HepG2 (cell line): ENCODE data around the gene LCN2. TPM values are rescaled to one million over a fixed set of nuclear protein-coding genes. Genes with fewer than 3 reads are reported as not detected.

ENCODE experiments used
- AKAP8 ChIP-seq: sonication (generic); formaldehyde crosslinking; IDR thresholded peaks from 2 replicates; pipeline ENCODE4 v1.5.1; 2020; ENCODE audit warnings: mild to moderate bottlenecking, missing genetic modification reagents
- BORCS8-MEF2B ChIP-seq: sonication (generic); formaldehyde crosslinking; IDR thresholded peaks from 2 replicates; pipeline ENCODE4 v1.8.0; 2022; ENCODE audit warnings: mild to moderate bottlenecking, missing genetic modification reagents
- HDAC1 ChIP-seq: sonication (generic); formaldehyde crosslinking; IDR thresholded peaks from 2 replicates; pipeline ENCODE4 v1.5.1; 2020; ENCODE audit warnings: mild to moderate bottlenecking, missing genetic modification reagents
- HMGXB4 ChIP-seq, 2 experiments: sonication (generic) in 1 of 2; formaldehyde crosslinking in 1 of 2; IDR thresholded peaks; 2 replicates each; pipeline versions ENCODE4 v1.4.0 to v1.6.1; 2018 to 2020; ENCODE audit warnings: missing genetic modification reagents in 2 of 2, borderline replicate concordance in 1 of 2, low read depth in 1 of 2, mild to moderate bottlenecking in 1 of 2, missing biosample characterization in 1 of 2
- IRF2 ChIP-seq: IDR thresholded peaks from 2 replicates; pipeline ENCODE4 v1.6.1; 2018; ENCODE audit warnings: missing genetic modification reagents, missing compliant biosample characterization
- KDM5B ChIP-seq: sonication (generic); formaldehyde crosslinking; IDR thresholded peaks from 2 replicates; pipeline ENCODE4 v1.4.0; 2020; ENCODE audit warnings: missing genetic modification reagents, mild to moderate bottlenecking, borderline replicate concordance
- MEIS2 ChIP-seq: sonication (generic); formaldehyde crosslinking; IDR thresholded peaks from 2 replicates; pipeline ENCODE4 v1.9.0; 2021; ENCODE audit warnings: mild to moderate bottlenecking, missing genetic modification reagents
- NCOA1 ChIP-seq: sonication (generic); formaldehyde crosslinking; IDR thresholded peaks from 2 replicates; pipeline ENCODE4 v1.9.0; 2021; ENCODE audit warnings: missing genetic modification reagents
- POLR2G ChIP-seq: fragments of 200-400 bp; formaldehyde crosslinking; IDR thresholded peaks from 2 replicates; pipeline ENCODE4 v1.6.1; 2018; ENCODE audit warnings: mild to moderate bottlenecking, low read depth, low read length, moderate library complexity
- TBP ChIP-seq: sonication (generic); formaldehyde crosslinking; IDR thresholded peaks from 2 replicates; pipeline ENCODE4 v1.5.0; 2020; ENCODE audit warnings: missing genetic modification reagents
- TCF12 ChIP-seq, 2 experiments: fragments of 450-650 bp in 1 of 2; sonication (generic) in 1 of 2; formaldehyde crosslinking in 1 of 2; IDR thresholded peaks; 2 replicates each; pipeline versions ENCODE4 v1.6.1 to v1.8.0; 2017 to 2022; ENCODE audit warnings: antibody characterized with exemption in 1 of 2, mild to moderate bottlenecking in 1 of 2, missing genetic modification reagents in 1 of 2, moderate library complexity in 1 of 2
- TFDP1 ChIP-seq: IDR thresholded peaks from 2 replicates; pipeline ENCODE4 v1.6.1; 2016; ENCODE audit warnings: missing compliant biosample characterization, missing genetic modification reagents, borderline replicate concordance
- ZBTB39 ChIP-seq: sonication (generic); formaldehyde crosslinking; IDR thresholded peaks from 2 replicates; pipeline ENCODE4 v1.5.0; 2020; ENCODE audit warnings: missing genetic modification reagents
- ZFX ChIP-seq: sonication (generic); formaldehyde crosslinking; IDR thresholded peaks from 2 replicates; pipeline ENCODE4 v1.4.0; 2020; ENCODE audit warnings: mild to moderate bottlenecking, low read depth, missing genetic modification reagents, moderate library complexity
- ZMYM4 ChIP-seq: sonication (generic); formaldehyde crosslinking; IDR thresholded peaks from 2 replicates; pipeline ENCODE4 v1.8.1; 2023; ENCODE audit warnings: mild to moderate bottlenecking, missing genetic modification reagents
- ZNF292 ChIP-seq: sonication (generic); formaldehyde crosslinking; IDR thresholded peaks from 2 replicates; pipeline ENCODE4 v1.8.1; 2022; ENCODE audit warnings: mild to moderate bottlenecking, low read depth, missing genetic modification reagents, borderline replicate concordance
- ZNF512B ChIP-seq: sonication (generic); formaldehyde crosslinking; IDR thresholded peaks from 2 replicates; pipeline ENCODE4 v1.5.1; 2020; ENCODE audit warnings: missing genetic modification reagents, mild to moderate bottlenecking, borderline replicate concordance
- ZNF746 ChIP-seq: sonication (generic); formaldehyde crosslinking; IDR thresholded peaks from 2 replicates; pipeline ENCODE4 v1.8.0; 2022; ENCODE audit warnings: mild to moderate bottlenecking, missing genetic modification reagents
- ZNF788 ChIP-seq: sonication (generic); formaldehyde crosslinking; IDR thresholded peaks from 2 replicates; pipeline ENCODE4 v1.5.0; 2020; ENCODE audit warnings: mild to moderate bottlenecking, missing genetic modification reagents, borderline replicate concordance
- polyA plus RNA-seq, 8 experiments: library from polyadenylated mRNA; depleted of rRNA in 3 of 8; stranded (reverse) in 7 of 8; unstranded in 1 of 8; fragments of >200 nt; fragmentation: Illumina TruSeq in 4 of 8; extraction: Trizol in 4 of 8; gene quantifications; 2 replicates each; pipeline versions ENCODE4 v1.2.1 to v1.2.3, GENCODE V29; 2011 to 2016; ENCODE audit warnings: low read depth in 4 of 8, missing spikeins in 1 of 8, mixed read lengths in 1 of 8; ENCODE audit not compliant: insufficient read depth in 1 of 8
- total RNA-seq, 5 experiments: library from RNA; depleted of rRNA; stranded (reverse); fragments of >200 nt; fragmentation: Illumina TruSeq; extraction: Trizol; gene quantifications; 2 replicates each; pipeline ENCODE4 v1.2.3, GENCODE V29; 2016; ENCODE audit warnings: low read depth in 1 of 5
- TF ChIP-seq, protein P1 (sequence below): sonication (generic); formaldehyde crosslinking; IDR thresholded peaks from 2 replicates; pipeline ENCODE4 v1.8.0; 2022; ENCODE audit warnings: mild to moderate bottlenecking, missing genetic modification reagents, moderate library complexity

Gene LCN2
- total and polyA plus RNA-seq, 2 of the 13 experiments (the other 11 are each of a cell fraction or from before 2014, with no cell fraction given) = 0.38 to 1.4 TPM

GRCh38 chr9:128104171-128104618 lies 45.1 kb upstream of the LCN2 start (continued):
- peak; percentile 72; the same call in 1 of the 2 replicates for TF ChIP-seq ZNF788 (CRISPR knock-in tag)
- TF ChIP-seq AKAP8 (CRISPR knock-in tag) = peak; percentile 52; the same call in 1 of the 2 replicates
- peak; percentile 64; the same call in 1 of the 2 replicates for TF ChIP-seq ZNF292 (CRISPR knock-in tag)
- no peak for TF ChIP-seq TCF12 (IDR thresholded peaks at IDR 0.05)
- peak; percentile 78; the same call in 1 of the 2 replicates for TF ChIP-seq TCF12 (CRISPR knock-in tag; IDR thresholded peaks at IDR 0.05)
- TF ChIP-seq BORCS8-MEF2B (CRISPR knock-in tag) = peak; percentile 57
- TF ChIP-seq ZNF746 (CRISPR knock-in tag) = peak; percentile 90
- peak; percentile 49; the same call in 1 of the 2 replicates for TF ChIP-seq TFDP1 (CRISPR knock-in tag)
- peak in 1 of 2 experiments; percentile 35; a peak in 2 of 4 replicates for TF ChIP-seq HMGXB4 (CRISPR knock-in tag; IDR thresholded peaks at IDR 0.05; ENCODE audit: borderline replicate concordance in 1 of 2, low read depth in 1 of 2)
- TF ChIP-seq HDAC1 (CRISPR knock-in tag) = peak; percentile 76
- 0 out of 2 replicates have a peak, but pooled peaks have one; percentile 10 for TF ChIP-seq ZNF512B
- peak; percentile 60; the same call in 1 of the 2 replicates for TF ChIP-seq KDM5B (CRISPR knock-in tag)
- no peak for TF ChIP-seq TBP (CRISPR knock-in tag)
- TF ChIP-seq ZFX (CRISPR knock-in tag) = peak; percentile 69
- no peak for TF ChIP-seq NCOA1 (CRISPR knock-in tag)
- no peak for TF ChIP-seq ZBTB39 (CRISPR knock-in tag)
- TF ChIP-seq, protein P1, sequence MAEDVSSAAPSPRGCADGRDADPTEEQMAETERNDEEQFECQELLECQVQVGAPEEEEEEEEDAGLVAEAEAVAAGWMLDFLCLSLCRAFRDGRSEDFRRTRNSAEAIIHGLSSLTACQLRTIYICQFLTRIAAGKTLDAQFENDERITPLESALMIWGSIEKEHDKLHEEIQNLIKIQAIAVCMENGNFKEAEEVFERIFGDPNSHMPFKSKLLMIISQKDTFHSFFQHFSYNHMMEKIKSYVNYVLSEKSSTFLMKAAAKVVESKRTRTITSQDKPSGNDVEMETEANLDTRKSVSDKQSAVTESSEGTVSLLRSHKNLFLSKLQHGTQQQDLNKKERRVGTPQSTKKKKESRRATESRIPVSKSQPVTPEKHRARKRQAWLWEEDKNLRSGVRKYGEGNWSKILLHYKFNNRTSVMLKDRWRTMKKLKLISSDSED = no peak
- TF ChIP-seq IRF2 (CRISPR knock-in tag) = peak; percentile 73; the same call in 1 of the 2 replicates
- 0 out of 2 replicates have a peak, but pooled peaks have one; percentile 34 for TF ChIP-seq POLR2G
- peak; percentile 51; the same call in 1 of the 2 replicates for TF ChIP-seq ZMYM4 (CRISPR knock-in tag)
- TF ChIP-seq MEIS2 = peak; percentile 31; the same call in 1 of the 2 replicates
